SK-N-SH (cell line): ENCODE data around the gene ROBO1. TPM values are rescaled to one million over a fixed set of nuclear protein-coding genes. Genes with fewer than 3 reads are reported as not detected.

Source experiments
- CTCF ChIA-PET: fragments of 300-600, 350-600 bp; formaldehyde crosslinking; extraction: SDS; loops from one replicate; lab custom pipeline; 2021; lab: Yijun Ruan, JAX
- POLR2A ChIA-PET: fragments of 350-600 bp; sonication (Branson Sonifier 250); formaldehyde crosslinking; extraction: SDS; loops from one replicate; lab custom pipeline; 2020; ENCODE audit warnings: antibody characterized with exemption, inconsistent platforms; lab: Yijun Ruan, JAX
- DNase-seq: peaks from one replicate; pipeline ENCODE4 v3.0.0; 2012
- H2AFZ ChIP-seq: fragments of 200-600 bp; sonication (generic); 2 replicates; pipeline ENCODE4 v1.8.1; 2016; ENCODE audit warnings: antibody characterized with exemption, mild to moderate bottlenecking, low read depth
- H3F3A ChIP-seq: fragments of 200-600 bp; sonication (generic); replicated peaks from 2 replicates; pipeline ENCODE3; 2016; ENCODE audit warnings: antibody characterized with exemption, mild to moderate bottlenecking; ENCODE audit not compliant: insufficient read depth
- H3K27ac ChIP-seq, 2 experiments: fragments of 200-500 bp in 1 of 2; fragments of 200-600 bp in 1 of 2; sonication (Bioruptor generic) in 1 of 2; sonication (generic), shearing (Covaris generic) in 1 of 2; 2 replicates each; pipeline versions ENCODE4 v1.5.1 to v1.6.1; 2014 to 2016; ENCODE audit warnings: low read depth in 2 of 2, inconsistent platforms in 1 of 2, low read length in 1 of 2, mild to moderate bottlenecking in 1 of 2, mixed read lengths in 1 of 2
- H3K27me3 ChIP-seq: fragments of 200-600 bp; sonication (generic), shearing (Covaris generic); 2 replicates; pipeline ENCODE4 v1.6.1; 2016; ENCODE audit warnings: mixed run types; ENCODE audit not compliant: insufficient read depth
- H3K36me3 ChIP-seq, 2 experiments: fragments of 200-500 bp in 1 of 2; fragments of 200-600 bp in 1 of 2; sonication (Bioruptor generic) in 1 of 2; sonication (generic) in 1 of 2; replicated peaks in 1 of 2; 2 replicates each; pipeline versions ENCODE3 to v1.5.1; 2014 to 2016; ENCODE audit warnings: low read length in 1 of 2, mild to moderate bottlenecking in 1 of 2; ENCODE audit not compliant: insufficient read depth in 2 of 2, control insufficient read depth in 1 of 2
- H3K4me1 ChIP-seq, 2 experiments: fragments of 200-500 bp in 1 of 2; fragments of 200-600 bp in 1 of 2; sonication (Bioruptor generic) in 1 of 2; sonication (generic), shearing (Covaris generic) in 1 of 2; 2 replicates each; pipeline versions ENCODE4 v1.5.1 to v1.6.1; 2014 to 2016; ENCODE audit warnings: low read depth in 1 of 2, low read length in 1 of 2, mixed run types in 1 of 2; ENCODE audit not compliant: insufficient read depth in 2 of 2, control insufficient read depth in 1 of 2
- H3K4me2 ChIP-seq: fragments of 200-600 bp; sonication (generic), shearing (Covaris generic); 2 replicates; pipeline ENCODE4 v1.6.1; 2017; ENCODE audit warnings: mixed run types
- H3K4me3 ChIP-seq, 2 experiments: fragments of 200-500 bp in 1 of 2; fragments of 200-600 bp in 1 of 2; sonication (Bioruptor generic) in 1 of 2; sonication (generic), shearing (Covaris generic) in 1 of 2; 2 replicates each; pipeline versions ENCODE4 v1.5.1 to v1.8.1; 2014 to 2016; ENCODE audit warnings: low read depth in 2 of 2, inconsistent platforms in 1 of 2, low read length in 1 of 2, mild to moderate bottlenecking in 1 of 2, mixed read lengths in 1 of 2, moderate library complexity in 1 of 2
- H3K79me2 ChIP-seq: fragments of 200-600 bp; sonication (generic); 2 replicates; pipeline ENCODE4 v1.8.1; 2017; ENCODE audit warnings: mild to moderate bottlenecking; ENCODE audit not compliant: insufficient read depth
- H3K9ac ChIP-seq: fragments of 200-600 bp; sonication (generic); 2 replicates; pipeline ENCODE4 v1.6.1; 2017; ENCODE audit warnings: mixed run types
- H3K9me2 ChIP-seq: fragments of 200-600 bp; sonication (generic); 2 replicates; pipeline ENCODE4 v1.6.1; 2017; ENCODE audit warnings: mixed run types
- H3K9me3 ChIP-seq: fragments of 200-600 bp; sonication (generic); 2 replicates; pipeline ENCODE4 v1.6.1; 2017; ENCODE audit warnings: mixed run types, mild to moderate bottlenecking, moderate library complexity
- H4K20me1 ChIP-seq: fragments of 200-600 bp; sonication (generic); 2 replicates; pipeline ENCODE4 v1.6.1; 2017; ENCODE audit warnings: mild to moderate bottlenecking, mixed run types; ENCODE audit not compliant: insufficient read depth
- CTCF ChIP-seq: fragments of 200-600 bp; sonication (generic); IDR thresholded peaks from 2 replicates; pipeline ENCODE4 v1.6.1; 2017; ENCODE audit warnings: antibody characterized with exemption, mild to moderate bottlenecking, moderate library complexity
- ELF1 ChIP-seq: IDR thresholded peaks from 2 replicates; pipeline ENCODE4 v1.4.0; 2012
- EZH2phosphoT487 ChIP-seq: fragments of 200-600 bp; sonication (generic); IDR thresholded peaks from 2 replicates; pipeline ENCODE4 v1.6.1; 2017; ENCODE audit warnings: low read depth, mixed run types, mild to moderate bottlenecking, antibody characterized with exemption, moderate library complexity, borderline replicate concordance
- FOXM1 ChIP-seq: IDR thresholded peaks from 2 replicates; pipeline ENCODE4 v1.4.0; 2012; ENCODE audit warnings: low read depth, mild to moderate bottlenecking
- GATA2 ChIP-seq: sonication (generic); formaldehyde crosslinking; IDR thresholded peaks from 2 replicates; pipeline ENCODE4 v1.5.0; 2020; ENCODE audit warnings: mild to moderate bottlenecking, missing genetic modification reagents
- POLR2AphosphoS5 ChIP-seq: IDR thresholded peaks from 2 replicates; pipeline ENCODE4 v1.6.1; 2012; ENCODE audit warnings: low read depth, low read length
- SIN3A ChIP-seq: IDR thresholded peaks from 2 replicates; pipeline ENCODE4 v1.6.1; 2012; ENCODE audit warnings: low read depth, mild to moderate bottlenecking, low read length, moderate library complexity, borderline replicate concordance
- WGBS: methylation state at CpG from one replicate; pipeline ENCODE4 v1.1.6; 2017; ENCODE audit warnings: low lambda C conversion rate; 5-methylcytosine and 5-hydroxymethylcytosine counted together
- polyA plus RNA-seq, 3 experiments: library from polyadenylated mRNA; depleted of rRNA; stranded (reverse); fragments of >200 nt; gene quantifications; 2 replicates each; pipeline ENCODE4 v1.2.3, GENCODE V29; 2012
- TF ChIP-seq, protein P1 (sequence below): IDR thresholded peaks from 2 replicates; pipeline ENCODE4 v1.4.0; 2012; ENCODE audit warnings: low read depth, borderline replicate concordance
- TF ChIP-seq, protein P2 (sequence below): IDR thresholded peaks from 2 replicates; pipeline ENCODE4; 2012

The ROBO1 gene
- polyA plus RNA-seq, 1 of the 3 experiments (the other 2 are of a cell fraction) = 22.7 TPM

DNA sequence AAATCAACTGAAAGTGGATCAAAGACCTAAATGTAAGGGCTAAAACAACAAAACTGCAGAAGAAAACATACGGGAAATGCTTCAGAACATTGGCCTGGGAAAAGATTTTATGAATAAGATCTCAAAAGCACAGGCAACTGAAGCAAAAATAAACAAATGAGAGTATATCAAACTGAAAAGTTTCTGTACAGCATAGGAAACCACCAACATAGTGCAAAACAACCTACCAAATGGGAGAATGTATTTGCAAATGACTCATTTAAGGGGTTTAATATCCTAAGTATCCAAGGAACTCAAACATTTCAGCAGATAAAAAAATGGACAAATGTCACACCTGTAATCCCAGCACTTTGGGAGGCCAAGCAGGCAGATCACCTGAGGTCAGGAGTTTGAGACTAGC lies 489.1 kb downstream of the ROBO1 start (continued):
- no peak for TF ChIP-seq CTCF
- TF ChIP-seq, protein P1, sequence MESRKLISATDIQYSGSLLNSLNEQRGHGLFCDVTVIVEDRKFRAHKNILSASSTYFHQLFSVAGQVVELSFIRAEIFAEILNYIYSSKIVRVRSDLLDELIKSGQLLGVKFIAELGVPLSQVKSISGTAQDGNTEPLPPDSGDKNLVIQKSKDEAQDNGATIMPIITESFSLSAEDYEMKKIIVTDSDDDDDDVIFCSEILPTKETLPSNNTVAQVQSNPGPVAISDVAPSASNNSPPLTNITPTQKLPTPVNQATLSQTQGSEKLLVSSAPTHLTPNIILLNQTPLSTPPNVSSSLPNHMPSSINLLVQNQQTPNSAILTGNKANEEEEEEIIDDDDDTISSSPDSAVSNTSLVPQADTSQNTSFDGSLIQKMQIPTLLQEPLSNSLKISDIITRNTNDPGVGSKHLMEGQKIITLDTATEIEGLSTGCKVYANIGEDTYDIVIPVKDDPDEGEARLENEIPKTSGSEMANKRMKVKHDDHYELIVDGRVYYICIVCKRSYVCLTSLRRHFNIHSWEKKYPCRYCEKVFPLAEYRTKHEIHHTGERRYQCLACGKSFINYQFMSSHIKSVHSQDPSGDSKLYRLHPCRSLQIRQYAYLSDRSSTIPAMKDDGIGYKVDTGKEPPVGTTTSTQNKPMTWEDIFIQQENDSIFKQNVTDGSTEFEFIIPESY = no peak
- TF ChIP-seq, all 33 proteins: peak for 0

GRCh38 chr3:79268422-79268821 lies 499.4 kb downstream of the ROBO1 start:
- Histone ChIP-seq H3K4me1 (no peaks in the 10 kb centered on the region), H3F3A (no peaks in the 10 kb centered on the region), H3K4me2 (no peak overlapping the region), H3K27me3 (no peaks in the 10 kb centered on the region), H3K36me3 (no peaks in the 10 kb centered on the region)
- ChIA-PET POLR2A (no interaction called here), CTCF (no interaction called here)
- TF ChIP-seq ELF1 (no peak), SIN3A (no peak), EZH2phosphoT487 (no peak), GATA2 (no peak), FOXM1 (no peak), POLR2AphosphoS5 (no peak), CTCF (no peak)
- TF ChIP-seq, protein P2, sequence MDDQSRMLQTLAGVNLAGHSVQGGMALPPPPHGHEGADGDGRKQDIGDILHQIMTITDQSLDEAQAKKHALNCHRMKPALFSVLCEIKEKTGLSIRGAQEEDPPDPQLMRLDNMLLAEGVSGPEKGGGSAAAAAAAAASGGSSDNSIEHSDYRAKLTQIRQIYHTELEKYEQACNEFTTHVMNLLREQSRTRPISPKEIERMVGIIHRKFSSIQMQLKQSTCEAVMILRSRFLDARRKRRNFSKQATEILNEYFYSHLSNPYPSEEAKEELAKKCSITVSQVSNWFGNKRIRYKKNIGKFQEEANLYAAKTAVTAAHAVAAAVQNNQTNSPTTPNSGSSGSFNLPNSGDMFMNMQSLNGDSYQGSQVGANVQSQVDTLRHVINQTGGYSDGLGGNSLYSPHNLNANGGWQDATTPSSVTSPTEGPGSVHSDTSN = no peak
- TF ChIP-seq, protein P1 = no peak
- TF ChIP-seq, all 33 proteins: peak for 0
- Histone ChIP-seq H3K9ac (no peak overlapping the region), H3K9me2 (no peaks in the 10 kb centered on the region), H3K9me3 (0 out of 2 replicates have a peak, but pooled peaks cover 5% of the 10 kb centered on the region), H2AFZ (no peak overlapping the region), H3K27ac (no peak overlapping the region), H3K79me2 (no peaks in the 10 kb centered on the region), H4K20me1 (no peaks in the 10 kb centered on the region), H3K4me3 (no peak overlapping the region)
- no peak for DNase-seq
- WGBS = 74% methylated on average over 4 of the region's 4 CpGs
